KMS-11 (cell line): Measurements from ENCODE around the gene ANGEL1.

Source experiments
- H2AFZ ChIP-seq: fragments of 200-600 bp; sonication (generic); 2 replicates; pipeline ENCODE4 v1.6.1; 2016; ENCODE audit warnings: antibody characterized with exemption, mixed run types, low read depth
- H3K27ac ChIP-seq: fragments of 200-600 bp; sonication (generic); 2 replicates; pipeline ENCODE4 v1.6.1; 2016; ENCODE audit warnings: mild to moderate bottlenecking, mixed run types
- H3K27me3 ChIP-seq: fragments of 200-600 bp; sonication (generic); 2 replicates; pipeline ENCODE4 v1.6.1; 2017; ENCODE audit warnings: mild to moderate bottlenecking, low read depth, mixed run types, moderate library complexity; ENCODE audit not compliant: insufficient read depth
- H3K36me3 ChIP-seq: fragments of 200-600 bp; sonication (generic); 2 replicates; pipeline ENCODE4 v1.6.1; 2017; ENCODE audit warnings: mild to moderate bottlenecking, mixed run types; ENCODE audit not compliant: insufficient read depth
- H3K4me1 ChIP-seq: fragments of 200-600 bp; sonication (generic); 2 replicates; pipeline ENCODE4 v1.6.1; 2016; ENCODE audit warnings: mild to moderate bottlenecking, low read depth, mixed run types; ENCODE audit not compliant: poor library complexity, severe bottlenecking
- H3K4me2 ChIP-seq: fragments of 200-600 bp; sonication (generic); 2 replicates; pipeline ENCODE4 v1.7.0; 2016; ENCODE audit warnings: mild to moderate bottlenecking, mixed run types
- H3K4me3 ChIP-seq: fragments of 200-600 bp; sonication (generic); IDR thresholded peaks from 2 replicates; pipeline ENCODE4 v1.6.1; 2017; ENCODE audit warnings: low read depth, low read length, mixed read lengths; ENCODE audit not compliant: insufficient read depth
- H3K79me2 ChIP-seq: fragments of 200-600 bp; sonication (generic); 2 replicates; pipeline ENCODE4 v1.6.1; 2016; ENCODE audit warnings: low read depth, mixed run types; ENCODE audit not compliant: insufficient read depth
- H3K9ac ChIP-seq: fragments of 200-600 bp; sonication (generic); 2 replicates; pipeline ENCODE4 v1.6.1; 2016; ENCODE audit warnings: mild to moderate bottlenecking, mixed run types
- H4K20me1 ChIP-seq: fragments of 200-600 bp; sonication (generic); 2 replicates; pipeline ENCODE4 v1.6.1; 2016; ENCODE audit warnings: mild to moderate bottlenecking, mixed run types; ENCODE audit not compliant: insufficient read depth
- TF ChIP-seq, protein P1 (sequence below): fragments of 200-600 bp; sonication (generic); conservative IDR thresholded peaks from 2 replicates; pipeline ENCODE4 v1.6.1; 2017; ENCODE audit warnings: low read depth, mild to moderate bottlenecking, antibody characterized with exemption, low read length, moderate library complexity, mixed read lengths

Gene ANGEL1

DNA sequence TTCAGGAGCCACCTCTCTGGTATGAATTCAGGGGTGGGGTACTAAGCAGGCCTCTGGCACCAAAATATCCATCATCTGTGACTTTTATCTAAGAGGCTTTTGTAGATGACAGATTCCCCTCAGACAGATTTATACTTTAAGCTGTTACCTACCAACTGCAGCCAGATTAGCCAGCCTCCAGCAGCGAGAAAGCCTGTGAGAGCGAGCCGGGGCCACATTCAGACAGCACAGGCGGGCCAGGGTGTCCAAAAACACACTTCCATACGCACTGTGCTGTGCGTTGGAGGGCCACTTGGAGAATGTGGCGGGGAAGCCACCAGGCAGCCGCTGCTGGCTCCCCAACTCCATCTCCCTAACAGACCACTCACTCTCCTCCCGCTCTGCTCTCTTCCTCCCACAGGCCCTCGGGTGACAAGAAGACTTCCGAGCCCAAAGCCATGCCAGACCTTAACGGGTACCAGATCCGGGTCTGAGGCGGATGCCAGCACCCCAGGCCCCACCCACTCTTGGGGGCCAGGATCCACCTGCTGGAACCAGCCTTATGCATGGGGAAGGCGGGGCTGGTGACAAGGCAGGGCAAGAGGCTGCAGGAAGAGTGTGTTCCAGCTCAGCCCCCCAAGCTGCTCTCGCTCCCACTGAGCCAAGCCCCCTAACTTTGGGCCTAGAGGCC lies 34.0 kb downstream of the ANGEL1 start:
- Histone ChIP-seq H3K4me1 (no peaks in the 10 kb centered on the region), H3K79me2 (no peaks in the 10 kb centered on the region), H3K4me2 (no peak overlapping the region), H3K27me3 (no peaks in the 10 kb centered on the region), H3K9ac (no peak overlapping the region), H4K20me1 (no peaks in the 10 kb centered on the region), H2AFZ (no peak overlapping the region), H3K36me3 (no peaks in the 10 kb centered on the region), H3K27ac (no peak overlapping the region), H3K4me3 (no peak overlapping the region)
- TF ChIP-seq, protein P1, sequence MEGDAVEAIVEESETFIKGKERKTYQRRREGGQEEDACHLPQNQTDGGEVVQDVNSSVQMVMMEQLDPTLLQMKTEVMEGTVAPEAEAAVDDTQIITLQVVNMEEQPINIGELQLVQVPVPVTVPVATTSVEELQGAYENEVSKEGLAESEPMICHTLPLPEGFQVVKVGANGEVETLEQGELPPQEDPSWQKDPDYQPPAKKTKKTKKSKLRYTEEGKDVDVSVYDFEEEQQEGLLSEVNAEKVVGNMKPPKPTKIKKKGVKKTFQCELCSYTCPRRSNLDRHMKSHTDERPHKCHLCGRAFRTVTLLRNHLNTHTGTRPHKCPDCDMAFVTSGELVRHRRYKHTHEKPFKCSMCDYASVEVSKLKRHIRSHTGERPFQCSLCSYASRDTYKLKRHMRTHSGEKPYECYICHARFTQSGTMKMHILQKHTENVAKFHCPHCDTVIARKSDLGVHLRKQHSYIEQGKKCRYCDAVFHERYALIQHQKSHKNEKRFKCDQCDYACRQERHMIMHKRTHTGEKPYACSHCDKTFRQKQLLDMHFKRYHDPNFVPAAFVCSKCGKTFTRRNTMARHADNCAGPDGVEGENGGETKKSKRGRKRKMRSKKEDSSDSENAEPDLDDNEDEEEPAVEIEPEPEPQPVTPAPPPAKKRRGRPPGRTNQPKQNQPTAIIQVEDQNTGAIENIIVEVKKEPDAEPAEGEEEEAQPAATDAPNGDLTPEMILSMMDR: no peak

DNA sequence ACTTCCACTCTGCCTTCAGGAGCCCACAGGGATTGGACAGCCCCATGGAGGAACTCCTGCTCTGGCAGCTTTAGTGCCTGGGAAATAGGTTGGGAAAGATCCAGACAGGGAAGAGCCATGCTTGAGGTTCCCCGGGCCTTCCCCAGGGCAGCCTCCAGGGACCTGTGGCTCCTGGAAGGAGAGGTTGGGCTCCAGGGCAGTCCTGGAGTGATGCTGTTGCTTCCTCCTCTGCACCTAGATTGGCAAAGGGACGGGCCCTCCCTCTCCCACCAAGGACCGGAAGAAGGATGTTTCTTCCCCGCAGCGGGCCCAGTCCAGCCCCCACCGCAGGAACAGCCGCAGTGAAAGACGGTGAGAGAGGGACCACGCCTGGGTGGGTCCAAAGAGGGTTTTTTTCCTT lies 35.0 kb downstream of the ANGEL1 start:
- Histone ChIP-seq H3K4me3 (no peak overlapping the region), H3K4me2 (no peak overlapping the region), H4K20me1 (no peaks in the 10 kb centered on the region), H3K9ac (no peak overlapping the region), H3K36me3 (no peaks in the 10 kb centered on the region), H3K27ac (no peak overlapping the region), H3K27me3 (no peaks in the 10 kb centered on the region), H3K79me2 (no peaks in the 10 kb centered on the region), H3K4me1 (no peaks in the 10 kb centered on the region), H2AFZ (no peak overlapping the region)
- TF ChIP-seq, protein P1: no peak

DNA sequence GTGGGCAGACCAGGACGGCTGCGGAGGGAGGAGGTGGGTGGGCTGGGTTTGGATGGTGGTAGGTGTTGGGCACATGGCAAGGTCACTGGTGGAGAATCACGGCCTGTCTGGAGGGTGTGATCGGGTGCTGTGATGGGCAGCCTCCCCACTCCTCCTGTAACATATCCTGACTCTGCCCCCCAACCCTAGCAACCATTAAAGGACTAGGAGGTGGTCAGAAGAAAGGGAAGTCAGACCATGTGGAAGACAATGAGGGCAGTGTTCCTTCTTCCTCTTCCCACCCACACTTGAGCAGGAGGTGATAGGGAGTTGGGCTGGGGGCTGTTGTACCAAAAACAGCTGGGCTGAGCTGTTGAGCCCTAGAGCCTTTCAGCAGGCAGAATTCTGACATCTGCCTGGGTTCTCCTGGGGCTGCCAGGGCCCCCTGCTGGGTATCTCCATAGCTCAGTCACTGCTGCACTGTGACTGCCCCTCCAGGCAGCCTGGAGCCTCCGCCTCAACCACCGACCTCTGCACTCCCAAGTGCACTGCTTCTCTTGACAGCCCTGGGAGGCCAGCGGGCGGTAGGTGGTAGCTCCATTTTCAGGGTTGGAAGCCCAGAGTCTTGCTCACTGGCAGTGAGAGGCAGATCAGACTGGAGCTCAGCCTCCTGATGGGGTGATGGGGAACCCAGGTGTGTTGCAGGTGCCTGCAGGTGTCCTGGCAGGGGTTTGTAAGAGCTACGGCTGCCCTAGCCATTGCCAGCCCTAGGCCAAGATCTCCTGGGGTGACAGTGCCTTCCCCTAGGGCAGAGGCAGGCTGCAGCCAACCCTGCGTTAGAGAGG lies 36.0 kb downstream of the ANGEL1 start:
- TF ChIP-seq, protein P1: no peak
- Histone ChIP-seq H3K27ac (no peak overlapping the region), H3K4me2 (no peak overlapping the region), H2AFZ (no peak overlapping the region), H3K79me2 (no peaks in the 10 kb centered on the region), H3K27me3 (no peaks in the 10 kb centered on the region), H3K4me1 (no peaks in the 10 kb centered on the region), H3K4me3 (no peak overlapping the region), H4K20me1 (no peaks in the 10 kb centered on the region), H3K36me3 (no peaks in the 10 kb centered on the region), H3K9ac (no peak overlapping the region)

DNA sequence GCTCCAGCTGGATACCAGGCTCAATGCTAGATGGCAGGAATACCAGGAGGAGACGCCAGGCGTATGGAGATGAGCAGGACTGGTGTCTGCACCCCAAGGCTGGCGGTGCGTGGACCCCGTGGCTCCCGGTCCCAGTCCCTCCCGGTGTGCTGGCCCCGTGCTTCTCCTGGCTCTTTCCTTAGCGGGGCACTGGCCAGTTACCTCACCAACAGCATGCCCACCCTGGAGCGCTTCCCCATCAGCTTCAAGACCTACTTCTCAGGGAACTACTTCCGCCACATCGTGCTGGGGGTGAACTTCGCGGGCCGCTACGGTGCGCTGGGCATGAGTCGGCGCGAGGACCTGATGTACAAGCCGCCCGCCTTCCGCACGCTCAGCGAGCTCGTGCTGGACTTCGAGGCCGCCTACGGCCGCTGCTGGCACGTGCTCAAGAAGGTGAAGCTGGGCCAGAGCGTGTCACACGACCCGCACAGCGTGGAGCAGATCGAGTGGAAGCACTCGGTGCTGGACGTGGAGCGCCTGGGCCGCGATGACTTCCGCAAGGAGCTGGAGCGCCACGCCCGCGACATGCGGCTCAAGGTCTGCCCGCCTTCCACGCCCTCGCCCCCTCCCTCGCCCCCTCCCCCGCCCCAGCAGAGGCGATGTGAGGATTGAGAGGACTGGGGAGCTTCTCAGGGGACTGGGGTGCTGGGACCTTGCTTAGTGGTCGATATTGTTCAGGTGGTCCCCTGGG lies 36.8 kb downstream of the ANGEL1 start:
- no peak overlapping the region for H3K27ac ChIP-seq
- no peaks in the 10 kb centered on the region for H3K79me2 ChIP-seq
- TF ChIP-seq, protein P1: no peak
- H3K4me3 ChIP-seq: no peak overlapping the region
- no peak overlapping the region for H3K9ac ChIP-seq
- H4K20me1 ChIP-seq: no peaks in the 10 kb centered on the region
- no peaks in the 10 kb centered on the region for H3K36me3 ChIP-seq
- H2AFZ ChIP-seq: no peak overlapping the region
- H3K27me3 ChIP-seq: no peaks in the 10 kb centered on the region
- H3K4me1 ChIP-seq: no peaks in the 10 kb centered on the region
- no peak overlapping the region for H3K4me2 ChIP-seq
